Neural progenitor cell (in vitro differentiated cells): ENCODE measurements around the gene ITIH5. TPM values are rescaled to one million over a fixed set of nuclear protein-coding genes. Genes with fewer than 3 reads are reported as not detected.

Source experiments
- DNase-seq: peaks from one replicate; pipeline ENCODE4 v3.0.0-alpha.2; 2016; ENCODE audit warnings: low spot score
- H2AFZ ChIP-seq: fragments of 200-600 bp; sonication (generic); replicated peaks from 2 replicates; pipeline ENCODE4 v1.6.1; 2016; ENCODE audit warnings: antibody characterized with exemption
- H3F3A ChIP-seq: fragments of 200-600 bp; sonication (generic); 2 replicates; pipeline ENCODE4 v1.6.1; 2016; ENCODE audit warnings: antibody characterized with exemption, low read depth
- H3K27ac ChIP-seq: fragments of 200-600 bp; sonication (generic); 2 replicates; pipeline ENCODE4 v1.5.1; 2016; ENCODE audit warnings: mild to moderate bottlenecking
- H3K27me3 ChIP-seq: fragments of 200-600 bp; sonication (generic); 2 replicates; pipeline ENCODE4 v1.6.1; 2016; ENCODE audit warnings: mild to moderate bottlenecking, moderate library complexity
- H3K36me3 ChIP-seq: fragments of 200-600 bp; sonication (generic); 2 replicates; pipeline ENCODE4 v1.5.1; 2016
- H3K4me1 ChIP-seq: fragments of 200-600 bp; sonication (generic); 2 replicates; pipeline ENCODE4 v1.6.1; 2016; ENCODE audit warnings: mixed run types
- H3K4me2 ChIP-seq: fragments of 200-600 bp; sonication (generic); 2 replicates; pipeline ENCODE4 v1.6.1; 2016
- H3K4me3 ChIP-seq: fragments of 200-600 bp; sonication (generic); 2 replicates; pipeline ENCODE4 v1.5.1; 2016
- H3K79me2 ChIP-seq: fragments of 200-600 bp; sonication (generic); 2 replicates; pipeline ENCODE4 v1.6.1; 2016; ENCODE audit warnings: low read depth
- H3K9ac ChIP-seq: fragments of 200-600 bp; sonication (generic); 2 replicates; pipeline ENCODE4 v1.6.1; 2016
- H3K9me3 ChIP-seq: fragments of 200-600 bp; sonication (generic); 2 replicates; pipeline ENCODE4 v1.5.1; 2016; ENCODE audit warnings: low read depth
- H4K20me1 ChIP-seq: fragments of 200-600 bp; sonication (generic); 2 replicates; pipeline ENCODE4 v1.6.1; 2016; ENCODE audit warnings: low read depth
- H3K27ac Mint-ChIP-seq: 3 replicates; pipeline ENCODE4 v1.8.0; 2021; ENCODE audit warnings: mixed read lengths
- H3K27me3 Mint-ChIP-seq: 2 replicates; pipeline ENCODE4 v1.8.0; 2022; ENCODE audit warnings: low read depth, mild to moderate bottlenecking, inconsistent platforms, moderate library complexity, mixed read lengths; ENCODE audit not compliant: insufficient read depth
- H3K36me3 Mint-ChIP-seq: 3 replicates; pipeline ENCODE4 v1.8.0; 2021; ENCODE audit warnings: mixed read lengths
- H3K4me1 Mint-ChIP-seq: 3 replicates; pipeline ENCODE4 v1.8.0; 2021; ENCODE audit warnings: mixed read lengths
- H3K4me3 Mint-ChIP-seq: 3 replicates; pipeline ENCODE4 v1.8.0; 2021; ENCODE audit warnings: mild to moderate bottlenecking, moderate library complexity, mixed read lengths
- H3K9me3 Mint-ChIP-seq: 3 replicates; pipeline ENCODE4 v1.8.0; 2020; ENCODE audit warnings: mixed read lengths
- CTCF ChIP-seq: fragments of 200-600 bp; sonication (generic); IDR thresholded peaks from 2 replicates; pipeline ENCODE4 v1.5.1; 2017; ENCODE audit warnings: antibody characterized with exemption, mild to moderate bottlenecking
- EZH2 ChIP-seq: fragments of 200-600 bp; sonication (generic); IDR thresholded peaks from 2 replicates; pipeline ENCODE4 v1.6.1; 2017; ENCODE audit warnings: antibody characterized with exemption, mild to moderate bottlenecking, moderate library complexity
- EZH2phosphoT487 ChIP-seq: fragments of 200-600 bp; sonication (generic); IDR thresholded peaks from 2 replicates; pipeline ENCODE4 v1.6.1; 2017; ENCODE audit warnings: antibody characterized with exemption
- total RNA-seq: library from RNA; depleted of rRNA; stranded (reverse); fragments of >200 nt; gene quantifications from 2 replicates; pipeline ENCODE4 v1.2.3, GENCODE V29; 2015; ENCODE audit warnings: low replicate concordance

Gene ITIH5
- total RNA-seq, 1 donor from 2014 or later = 1.1 TPM

GRCh38 chr10:7577176-7577575 lies 89.6 kb downstream of the ITIH5 start:
- H3K27ac ChIP-seq = no peak overlapping the region
- Mint-ChIP-seq H3K4me1 (peaks cover 2% of the 10 kb centered on the region), H3K9me3 (no peaks in the 10 kb centered on the region), H3K4me3 (no peak overlapping the region), H3K27me3 (peaks cover 4% of the 10 kb centered on the region), H3K27ac (peak overlapping the region; percentile 38), H3K36me3 (no peaks in the 10 kb centered on the region)
- no peaks in the 10 kb centered on the region for H3K4me1 ChIP-seq
- H2AFZ ChIP-seq = peak overlapping the region; percentile 50
- no peaks in the 10 kb centered on the region for H3K36me3 ChIP-seq
- no peak overlapping the region for H3K9ac ChIP-seq
- no peaks in the 10 kb centered on the region for H3F3A ChIP-seq
- H3K4me3 ChIP-seq = no peak overlapping the region
- TF ChIP-seq EZH2 (no peak), CTCF (no peak), EZH2phosphoT487 (no peak)
- DNase-seq = no peak
- no peaks in the 10 kb centered on the region for H4K20me1 ChIP-seq
- H3K4me2 ChIP-seq = no peak overlapping the region
- no peaks in the 10 kb centered on the region for H3K9me3 ChIP-seq
- no peaks in the 10 kb centered on the region for H3K27me3 ChIP-seq
- no peaks in the 10 kb centered on the region for H3K79me2 ChIP-seq

GRCh38 chr10:7576340-7576739 lies 90.4 kb downstream of the ITIH5 start:
- Mint-ChIP-seq H3K27ac (no peak overlapping the region), H3K36me3 (no peaks in the 10 kb centered on the region), H3K27me3 (peaks cover 4% of the 10 kb centered on the region), H3K4me3 (no peak overlapping the region), H3K4me1 (peaks cover 4% of the 10 kb centered on the region), H3K9me3 (no peaks in the 10 kb centered on the region)
- Histone ChIP-seq H3K79me2 (no peaks in the 10 kb centered on the region), H3K9ac (no peak overlapping the region), H3K4me3 (no peak overlapping the region), H4K20me1 (no peaks in the 10 kb centered on the region), H3K9me3 (no peaks in the 10 kb centered on the region), H3K27ac (no peak overlapping the region), H3F3A (no peaks in the 10 kb centered on the region), H3K36me3 (no peaks in the 10 kb centered on the region), H3K4me2 (no peak overlapping the region), H3K4me1 (no peaks in the 10 kb centered on the region), H3K27me3 (no peaks in the 10 kb centered on the region), H2AFZ (no peak overlapping the region)
- no peak for DNase-seq
- TF ChIP-seq EZH2 = no peak
- no peak for TF ChIP-seq CTCF
- TF ChIP-seq EZH2phosphoT487 = no peak

- Histone ChIP-seq H3K79me2 (no peaks in the 10 kb centered on the region), H3K9ac (no peak overlapping the region), H3K36me3 (no peaks in the 10 kb centered on the region), H3F3A (no peaks in the 10 kb centered on the region), H4K20me1 (no peaks in the 10 kb centered on the region), H3K27ac (no peak overlapping the region), H3K4me3 (no peak overlapping the region), H3K27me3 (no peaks in the 10 kb centered on the region), H3K4me1 (no peaks in the 10 kb centered on the region), H2AFZ (no peak overlapping the region), H3K4me2 (no peak overlapping the region), H3K9me3 (no peaks in the 10 kb centered on the region)
- TF ChIP-seq EZH2phosphoT487 = no peak
- no peak for TF ChIP-seq CTCF
- no peak for TF ChIP-seq EZH2
- no peaks in the 10 kb centered on the region for H3K27me3 Mint-ChIP-seq
- no peaks in the 10 kb centered on the region for H3K9me3 Mint-ChIP-seq
- H3K4me1 Mint-ChIP-seq = peaks cover 16% of the 10 kb centered on the region
- no peak overlapping the region for H3K4me3 Mint-ChIP-seq
- H3K27ac Mint-ChIP-seq = no peak overlapping the region
- no peaks in the 10 kb centered on the region for H3K36me3 Mint-ChIP-seq
- DNase-seq = no peak
Measured at GRCh38 chr10:7572391-7572790, 94.4 kb downstream of the ITIH5 start.

GRCh38 chr10:7571981-7572380 lies 94.8 kb downstream of the ITIH5 start:
- TF ChIP-seq EZH2phosphoT487 = no peak
- no peak for TF ChIP-seq CTCF
- TF ChIP-seq EZH2 = no peak
- no peaks in the 10 kb centered on the region for H3K27me3 Mint-ChIP-seq
- H3K4me3 ChIP-seq = no peak overlapping the region
- no peak overlapping the region for H3K27ac Mint-ChIP-seq
- no peaks in the 10 kb centered on the region for H3F3A ChIP-seq
- H3K4me3 Mint-ChIP-seq = no peak overlapping the region
- H3K9me3 ChIP-seq = no peaks in the 10 kb centered on the region
- no peak for DNase-seq
- H4K20me1 ChIP-seq = no peaks in the 10 kb centered on the region
- no peak overlapping the region for H2AFZ ChIP-seq
- H3K4me1 ChIP-seq = no peaks in the 10 kb centered on the region
- no peaks in the 10 kb centered on the region for H3K36me3 ChIP-seq
- H3K36me3 Mint-ChIP-seq = no peaks in the 10 kb centered on the region
- H3K79me2 ChIP-seq = no peaks in the 10 kb centered on the region
- no peaks in the 10 kb centered on the region for H3K27me3 ChIP-seq
- no peaks in the 10 kb centered on the region for H3K9me3 Mint-ChIP-seq
- H3K9ac ChIP-seq = no peak overlapping the region
- H3K4me2 ChIP-seq = no peak overlapping the region
- H3K4me1 Mint-ChIP-seq = peaks cover 16% of the 10 kb centered on the region
- no peak overlapping the region for H3K27ac ChIP-seq
